ENCODE measurements around the gene HDHD3.

GRCh38 chr9:113349066-113349444 lies 27.7 kb downstream of the HDHD3 start:
- TF ChIP-seq CTCF (IDR thresholded peaks at IDR 0.05; ENCODE audit: insufficient read depth, low read length, poor library complexity, severe bottlenecking) (no peak), EZH2phosphoT487 (conservative IDR thresholded peaks at IDR 0.05; ENCODE audit: low read length) (no peak)

Data from SU-DHL-6 (cell line).